WTC11 (cell line): ENCODE measurements around the gene NCK1. TPM values are rescaled to one million over a fixed set of nuclear protein-coding genes. Genes with fewer than 3 reads are reported as not detected.

Experiments
- ATAC-seq: fragments of 200-7000 bp; cut with Tn5 transposase; 2 replicates; pipeline ENCODE4 v1.10.0; 2021; ENCODE audit warnings: mild to moderate bottlenecking, moderate library complexity
- CTCF ChIA-PET: fragments of 300-600 bp; sonication (Branson Sonifier 250); formaldehyde crosslinking; loops from one replicate; lab custom pipeline; 2021; ENCODE audit warnings: antibody characterized with exemption; lab: Charles Lee
- POLR2A ChIA-PET: fragments of 350-600 bp; sonication (Branson Sonifier 250); formaldehyde crosslinking; loops from one replicate; lab custom pipeline; 2021; ENCODE audit warnings: antibody characterized with exemption; lab: Charles Lee
- DNase-seq: peaks from one replicate; pipeline ENCODE4 v3.0.0; 2021; ENCODE audit warnings: low spot score
- H3K27ac Mint-ChIP-seq: 2 replicates; pipeline ENCODE4 v1.8.0; 2021; ENCODE audit warnings: mixed read lengths
- H3K27me3 Mint-ChIP-seq: 2 replicates; pipeline ENCODE4 v1.8.0; 2021; ENCODE audit warnings: low read depth, mild to moderate bottlenecking, moderate library complexity, mixed read lengths
- H3K36me3 Mint-ChIP-seq: 2 replicates; pipeline ENCODE4 v1.8.0; 2021; ENCODE audit warnings: mixed read lengths
- H3K4me1 Mint-ChIP-seq: 2 replicates; pipeline ENCODE4 v1.8.0; 2022; ENCODE audit warnings: mixed read lengths
- H3K4me3 Mint-ChIP-seq: 2 replicates; pipeline ENCODE4 v1.8.0; 2021; ENCODE audit warnings: mild to moderate bottlenecking, moderate library complexity, mixed read lengths
- H3K9me3 Mint-ChIP-seq: 2 replicates; pipeline ENCODE4 v1.8.0; 2021; ENCODE audit warnings: mixed read lengths
- AFF4 ChIP-seq: sonication (generic); formaldehyde crosslinking; IDR thresholded peaks from 2 replicates; pipeline ENCODE4 v1.8.1; 2023; ENCODE audit warnings: mild to moderate bottlenecking, missing genetic modification reagents, borderline replicate concordance
- CDX4 ChIP-seq: fragments of 250-450 bp; sonication (Bioruptor Pico); IDR thresholded peaks from 2 replicates; pipeline ENCODE4 v1.9.0; 2021; ENCODE audit warnings: moderate library complexity, mild to moderate bottlenecking, inconsistent platforms, borderline replicate concordance
- CREB1 ChIP-seq: sonication (generic); formaldehyde crosslinking; IDR thresholded peaks from 2 replicates; pipeline ENCODE4 v1.8.0; 2023; ENCODE audit warnings: mild to moderate bottlenecking, missing genetic modification reagents
- EMX1 ChIP-seq: fragments of 250-450 bp; sonication (Bioruptor Pico); IDR thresholded peaks from 2 replicates; pipeline ENCODE4 v1.8.0; 2021; ENCODE audit warnings: mild to moderate bottlenecking
- FOXK1 ChIP-seq: sonication (generic); formaldehyde crosslinking; IDR thresholded peaks from 2 replicates; pipeline ENCODE4 v1.8.0; 2022; ENCODE audit warnings: mild to moderate bottlenecking, moderate library complexity, missing genetic modification reagents
- GTF2I ChIP-seq: fragments of 250-450 bp; sonication (Bioruptor Pico); conservative IDR thresholded peaks from 2 replicates; pipeline ENCODE4 v1.4.0; 2021; ENCODE audit warnings: mild to moderate bottlenecking
- JUN ChIP-seq: sonication (generic); formaldehyde crosslinking; IDR thresholded peaks from 2 replicates; pipeline ENCODE4 v1.8.0; 2023; ENCODE audit warnings: mild to moderate bottlenecking, missing genetic modification reagents
- KAT7 ChIP-seq: sonication (generic); formaldehyde crosslinking; IDR thresholded peaks from 2 replicates; pipeline ENCODE4 v1.8.1; 2023; ENCODE audit warnings: missing genetic modification reagents, mild to moderate bottlenecking, borderline replicate concordance
- NR2C2 ChIP-seq: sonication (generic); formaldehyde crosslinking; IDR thresholded peaks from 2 replicates; pipeline ENCODE4 v1.8.0; 2022; ENCODE audit warnings: mild to moderate bottlenecking, missing genetic modification reagents
- PREB ChIP-seq: sonication (generic); formaldehyde crosslinking; IDR thresholded peaks from 2 replicates; pipeline ENCODE4 v1.8.1; 2022; ENCODE audit warnings: mild to moderate bottlenecking, missing genetic modification reagents, moderate library complexity, borderline replicate concordance
- RELA ChIP-seq: sonication (generic); formaldehyde crosslinking; IDR thresholded peaks from 2 replicates; pipeline ENCODE4 v1.8.1; 2022; ENCODE audit warnings: missing genetic modification reagents, mild to moderate bottlenecking, borderline replicate concordance
- USF2 ChIP-seq: sonication (generic); formaldehyde crosslinking; IDR thresholded peaks from 2 replicates; pipeline ENCODE4 v1.8.1; 2023; ENCODE audit warnings: mild to moderate bottlenecking, missing genetic modification reagents, moderate library complexity
- ZBTB21 ChIP-seq: sonication (generic); formaldehyde crosslinking; IDR thresholded peaks from 2 replicates; pipeline ENCODE4 v1.8.1; 2023; ENCODE audit warnings: mild to moderate bottlenecking, missing genetic modification reagents, borderline replicate concordance
- ZNF425 ChIP-seq: fragments of 250-450 bp; sonication (Bioruptor Pico); conservative IDR thresholded peaks from 2 replicates; pipeline ENCODE4 v1.9.0; 2021; ENCODE audit warnings: mild to moderate bottlenecking
- total RNA-seq: library from RNA; stranded (reverse); gene quantifications from 3 replicates; pipeline ENCODE4 v1.2.3, GENCODE V29; 2021
- TF ChIP-seq, protein P1 (sequence below): sonication (generic); formaldehyde crosslinking; IDR thresholded peaks from 2 replicates; pipeline ENCODE4 v1.8.1; 2023; ENCODE audit warnings: mild to moderate bottlenecking, missing genetic modification reagents

Gene NCK1
- total RNA-seq, 1 experiment from 2014 or later = 28.9 TPM

- Mint-ChIP-seq H3K27me3 (no peaks in the 10 kb centered on the region), H3K4me3 (no peak overlapping the region), H3K4me1 (peaks cover 66% of the 10 kb centered on the region)
- POLR2A ChIA-PET = no interaction called here
- TF ChIP-seq AFF4 (CRISPR knock-in tag) (no peak), CREB1 (CRISPR knock-in tag) (no peak), RELA (CRISPR knock-in tag) (no peak), FOXK1 (CRISPR knock-in tag) (no peak)
- TF ChIP-seq, all 79 proteins: peak for 0
- H3K9me3 Mint-ChIP-seq = peaks cover 7% of the 10 kb centered on the region; the same call in 1 of the 2 replicates
- H3K27ac Mint-ChIP-seq = no peak overlapping the region
- DNase-seq (no peak), ATAC-seq (no peak)
- H3K36me3 Mint-ChIP-seq = peaks cover 3% of the 10 kb centered on the region; the same call in 1 of the 2 replicates
- CTCF ChIA-PET = no interaction called here
Observed at GRCh38 chr3:136903899-136904298, 41.9 kb downstream of the NCK1 start.

DNA sequence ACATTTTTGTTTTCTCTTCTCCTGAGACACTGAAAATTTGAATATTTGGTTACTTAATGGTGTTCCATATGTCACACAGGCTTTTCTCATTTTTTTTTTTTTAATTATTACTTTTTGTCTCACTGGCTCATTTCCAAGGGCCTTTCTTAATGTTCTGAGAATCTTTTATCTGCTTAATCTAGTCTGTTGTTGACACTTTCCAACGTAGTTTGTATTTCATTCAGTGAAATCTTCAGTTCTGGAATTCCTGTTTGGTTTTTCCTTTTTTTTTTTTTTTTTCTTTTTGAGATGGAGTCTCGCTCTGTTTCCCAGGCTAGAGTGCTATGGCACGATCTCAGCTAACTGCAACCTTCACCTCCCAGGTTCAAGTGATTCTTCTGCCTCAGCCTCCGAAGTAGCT lies 42.7 kb downstream of the NCK1 start:
- Mint-ChIP-seq H3K27ac (no peak overlapping the region), H3K4me1 (peaks cover 65% of the 10 kb centered on the region)
- no peak for DNase-seq
- ATAC-seq = no peak
- TF ChIP-seq ZNF425 (CRISPR knock-in tag) = no peak
- TF ChIP-seq EMX1 (CRISPR knock-in tag) = no peak
- TF ChIP-seq NR2C2 (CRISPR knock-in tag) = no peak
- no peak for TF ChIP-seq KAT7 (CRISPR knock-in tag)
- TF ChIP-seq JUN (CRISPR knock-in tag) = no peak
- no peak for TF ChIP-seq PREB (CRISPR knock-in tag)
- no peak for TF ChIP-seq CDX4 (CRISPR knock-in tag)
- TF ChIP-seq, protein P1, sequence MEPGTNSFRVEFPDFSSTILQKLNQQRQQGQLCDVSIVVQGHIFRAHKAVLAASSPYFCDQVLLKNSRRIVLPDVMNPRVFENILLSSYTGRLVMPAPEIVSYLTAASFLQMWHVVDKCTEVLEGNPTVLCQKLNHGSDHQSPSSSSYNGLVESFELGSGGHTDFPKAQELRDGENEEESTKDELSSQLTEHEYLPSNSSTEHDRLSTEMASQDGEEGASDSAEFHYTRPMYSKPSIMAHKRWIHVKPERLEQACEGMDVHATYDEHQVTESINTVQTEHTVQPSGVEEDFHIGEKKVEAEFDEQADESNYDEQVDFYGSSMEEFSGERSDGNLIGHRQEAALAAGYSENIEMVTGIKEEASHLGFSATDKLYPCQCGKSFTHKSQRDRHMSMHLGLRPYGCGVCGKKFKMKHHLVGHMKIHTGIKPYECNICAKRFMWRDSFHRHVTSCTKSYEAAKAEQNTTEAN (CRISPR knock-in tag) = no peak
- TF ChIP-seq ZBTB21 (CRISPR knock-in tag) = no peak
- TF ChIP-seq USF2 (CRISPR knock-in tag) = no peak
- TF ChIP-seq AFF4 (CRISPR knock-in tag) = no peak
- TF ChIP-seq GTF2I (CRISPR knock-in tag) = no peak
- TF ChIP-seq, all 79 proteins: peak for 0
- CTCF ChIA-PET = interaction anchor here (0.7 kb wide), 1 partner anchor 20 kb away, joined by 3 read pairs; no protein-coding TSS in a partner anchor
- H3K27me3 Mint-ChIP-seq = no peaks in the 10 kb centered on the region
- H3K9me3 Mint-ChIP-seq = peaks cover 7% of the 10 kb centered on the region; the same call in 1 of the 2 replicates
- H3K4me3 Mint-ChIP-seq = no peak overlapping the region
- peaks cover 3% of the 10 kb centered on the region; the same call in 1 of the 2 replicates for H3K36me3 Mint-ChIP-seq
- POLR2A ChIA-PET = no interaction called here
